GM08714 (cell line): ENCODE data around the gene PCSK4.
"Not testable (repeated sequence)": the region's sequence is repeated elsewhere in the genome, so short reads cannot be mapped to it uniquely, and the experiment has no call there.

ENCODE experiments used
- H3K4me3 ChIP-seq: fragments of 200-500 bp; sonication (Bioruptor generic); 2 replicates; pipeline ENCODE4 v1.5.1; 2014; ENCODE audit warnings: mild to moderate bottlenecking, low read length, inconsistent platforms
- ZNF274 ChIP-seq: IDR thresholded peaks from 2 replicates; pipeline ENCODE4 v1.6.1; 2012; ENCODE audit warnings: mild to moderate bottlenecking, low read depth, low read length

The PCSK4 gene

GRCh38 chr19:1490311-1491113 lies at the start of gene PCSK4:
Gene PCSK4, minus strand, starts transcription at chr19:1490350. Its CDS starts 4 bp downstream, at chr19:1490346.
- peak within 1 kb of the TSS; percentile 55; the same call in 1 of the 2 replicates for H3K4me3 ChIP-seq
- TF ChIP-seq ZNF274: no peak

DNA sequence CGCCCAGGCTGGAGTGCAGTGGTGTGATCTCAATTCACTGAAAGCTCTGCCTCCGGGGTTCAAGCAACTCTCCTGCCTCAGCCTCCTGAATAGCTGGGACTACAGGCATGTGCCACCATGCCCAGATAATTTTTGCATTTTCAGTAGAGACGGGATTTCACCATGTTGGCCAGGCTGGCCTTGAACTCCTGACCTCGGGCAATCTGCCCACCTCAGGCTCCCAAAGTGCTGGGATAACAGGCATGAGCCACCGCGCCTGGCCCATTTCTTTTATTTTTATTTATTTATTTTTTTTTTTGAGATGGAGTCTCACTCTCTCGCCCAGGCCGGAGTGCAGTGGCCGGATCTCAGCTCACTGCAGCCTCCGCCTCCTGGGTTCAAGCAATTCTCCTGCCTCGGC lies 49.6 kb upstream of the PCSK4 start:
- not testable (repeated sequence) for H3K4me3 ChIP-seq

DNA sequence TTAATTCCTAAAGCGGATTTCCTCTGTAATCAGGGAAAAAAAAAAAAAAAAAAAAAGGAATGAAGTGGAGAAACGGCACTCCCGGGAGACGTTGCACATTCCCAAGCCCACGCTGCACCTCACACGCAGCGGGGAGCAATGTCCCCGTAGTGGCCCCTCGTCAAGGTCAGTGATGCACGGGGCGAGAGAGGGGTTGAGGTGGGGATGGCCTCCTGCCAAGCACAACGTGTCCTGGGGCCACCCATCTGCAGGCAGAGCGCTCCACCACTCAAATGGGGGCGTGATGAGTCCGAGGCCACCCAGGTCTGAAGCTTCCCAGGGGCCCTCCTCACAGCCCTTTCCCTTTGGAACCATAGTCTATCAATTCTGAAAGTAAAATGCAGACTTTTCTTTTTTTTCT lies 48.8 kb upstream of the PCSK4 start:
- H3K4me3 ChIP-seq: no peak overlapping the region
- TF ChIP-seq ZNF274: no peak

- H3K4me3 ChIP-seq: not testable (repeated sequence)
These were observed 45.5 kb upstream of the PCSK4 start for GRCh38 chr19:1535699-1536098.

DNA sequence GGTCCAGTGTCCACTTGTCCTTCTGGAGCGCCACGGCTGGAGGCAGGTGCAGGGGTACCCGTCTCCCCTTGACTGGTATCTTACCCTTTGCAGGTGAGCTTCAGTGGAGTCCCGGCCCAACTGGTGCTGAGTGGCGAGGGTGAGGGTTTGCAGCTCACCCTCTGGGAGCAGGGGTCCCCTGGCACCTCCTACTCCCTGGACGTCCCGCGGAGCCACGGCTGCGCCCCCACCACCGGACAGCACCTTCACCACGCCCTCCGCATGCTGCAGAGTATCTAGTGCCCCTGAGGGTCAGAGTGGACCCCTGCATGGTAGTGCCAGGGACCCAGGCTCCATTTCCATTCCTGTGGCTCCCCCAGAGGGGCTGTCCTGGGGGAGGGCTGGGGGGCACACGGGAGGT lies 44.8 kb upstream of the PCSK4 start:
- TF ChIP-seq ZNF274: no peak
- H3K4me3 ChIP-seq: no peak overlapping the region

DNA sequence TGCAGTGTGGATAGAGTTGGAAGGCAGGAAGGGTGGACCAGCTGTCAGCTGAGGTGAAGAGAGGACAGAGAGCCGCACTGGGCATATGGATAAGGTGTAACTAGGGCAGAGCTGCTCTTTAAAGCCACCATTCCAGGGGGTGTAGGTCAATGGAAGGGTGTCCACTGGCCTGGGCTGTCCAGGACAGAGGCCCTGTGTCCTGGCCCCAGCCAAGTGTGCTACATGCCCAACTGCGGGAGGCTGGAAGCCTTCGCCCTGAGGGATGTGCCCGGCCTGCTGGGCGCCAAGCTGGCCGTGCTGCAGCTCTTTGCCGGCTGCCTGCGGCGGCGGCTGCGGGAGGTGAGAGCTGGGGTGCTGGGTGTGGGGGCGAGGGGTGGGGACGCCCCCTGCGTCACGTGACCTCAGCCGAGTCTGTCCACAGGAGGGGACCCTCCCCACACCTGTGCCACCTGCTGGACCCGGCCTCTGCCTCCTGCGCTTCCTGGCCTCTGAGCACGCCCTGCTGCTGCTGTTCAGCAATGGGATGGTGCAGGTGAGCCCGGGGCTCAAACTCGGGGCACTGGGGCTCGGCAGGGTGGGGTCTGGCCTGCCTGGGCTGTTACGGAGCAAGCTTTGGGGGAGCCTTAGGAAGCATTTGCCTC lies 43.5 kb upstream of the PCSK4 start:
- no peak for TF ChIP-seq ZNF274

DNA sequence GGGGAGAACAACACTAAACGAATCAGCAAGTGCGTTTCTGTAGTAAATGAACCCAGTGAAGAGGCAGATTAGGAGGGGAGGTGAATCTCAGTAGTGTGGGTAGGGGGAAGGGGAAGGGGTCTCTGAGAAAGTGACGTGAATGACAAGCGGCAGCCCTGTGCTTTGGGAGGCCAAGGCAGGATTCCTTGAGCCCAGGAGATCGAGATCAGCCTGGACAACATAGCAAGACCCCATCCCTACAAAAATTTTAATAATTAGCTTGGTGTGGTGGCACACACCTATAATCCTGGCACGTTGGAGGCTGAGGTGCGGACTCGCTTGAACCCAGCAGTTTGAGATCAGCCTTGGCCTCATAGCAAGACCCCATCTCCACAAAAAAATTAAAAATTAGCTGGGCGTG lies 41.9 kb upstream of the PCSK4 start:
- TF ChIP-seq ZNF274: no peak
- no peak overlapping the region for H3K4me3 ChIP-seq

More for the DNA sequence above, 43.5 kb upstream of the PCSK4 start:
- no peak overlapping the region for H3K4me3 ChIP-seq

DNA sequence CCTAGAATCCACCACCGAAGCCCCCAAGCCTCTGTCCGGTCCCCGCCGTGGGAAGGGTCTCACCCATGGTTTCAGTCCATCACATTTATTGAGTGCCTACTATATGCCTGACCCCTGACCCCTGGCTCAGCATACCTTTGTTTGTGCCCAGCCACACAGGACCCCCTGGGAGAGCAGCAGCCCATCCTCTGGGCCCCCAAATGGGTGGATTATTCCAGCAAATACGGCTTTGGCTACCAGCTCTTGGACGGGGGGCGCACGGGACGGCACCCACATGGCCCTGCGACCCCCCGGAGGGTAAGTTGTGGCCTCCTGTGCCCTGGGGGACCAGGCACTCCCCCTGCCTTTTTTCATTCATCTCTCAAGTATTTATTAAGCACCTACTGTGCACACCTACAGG lies 41.4 kb upstream of the PCSK4 start:
- no peak overlapping the region for H3K4me3 ChIP-seq
- TF ChIP-seq ZNF274: no peak

- not testable (repeated sequence) for H3K4me3 ChIP-seq
These were observed 40.7 kb upstream of the PCSK4 start for GRCh38 chr19:1530856-1531255.

DNA sequence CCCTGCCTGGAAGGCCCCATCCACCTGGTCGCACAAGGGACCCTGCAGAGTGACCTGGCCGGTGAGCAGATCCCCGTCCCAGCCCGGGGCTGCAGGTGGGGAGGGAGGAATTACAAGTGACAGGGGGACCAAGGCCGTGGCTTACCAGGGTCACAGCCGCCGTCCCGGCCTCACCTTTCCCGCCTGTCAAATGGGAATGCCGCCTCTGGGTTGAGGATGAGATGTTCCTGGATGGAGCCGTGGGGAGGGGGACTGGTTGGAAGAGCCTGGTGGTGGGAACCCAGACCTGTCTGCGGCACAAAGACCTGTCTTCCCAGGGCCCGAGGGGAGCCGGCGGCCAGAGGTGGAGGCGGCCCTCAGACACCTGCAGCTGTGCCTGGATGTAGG lies 39.3 kb upstream of the PCSK4 start:
- H3K4me3 ChIP-seq: no peak overlapping the region
- TF ChIP-seq ZNF274: no peak

DNA sequence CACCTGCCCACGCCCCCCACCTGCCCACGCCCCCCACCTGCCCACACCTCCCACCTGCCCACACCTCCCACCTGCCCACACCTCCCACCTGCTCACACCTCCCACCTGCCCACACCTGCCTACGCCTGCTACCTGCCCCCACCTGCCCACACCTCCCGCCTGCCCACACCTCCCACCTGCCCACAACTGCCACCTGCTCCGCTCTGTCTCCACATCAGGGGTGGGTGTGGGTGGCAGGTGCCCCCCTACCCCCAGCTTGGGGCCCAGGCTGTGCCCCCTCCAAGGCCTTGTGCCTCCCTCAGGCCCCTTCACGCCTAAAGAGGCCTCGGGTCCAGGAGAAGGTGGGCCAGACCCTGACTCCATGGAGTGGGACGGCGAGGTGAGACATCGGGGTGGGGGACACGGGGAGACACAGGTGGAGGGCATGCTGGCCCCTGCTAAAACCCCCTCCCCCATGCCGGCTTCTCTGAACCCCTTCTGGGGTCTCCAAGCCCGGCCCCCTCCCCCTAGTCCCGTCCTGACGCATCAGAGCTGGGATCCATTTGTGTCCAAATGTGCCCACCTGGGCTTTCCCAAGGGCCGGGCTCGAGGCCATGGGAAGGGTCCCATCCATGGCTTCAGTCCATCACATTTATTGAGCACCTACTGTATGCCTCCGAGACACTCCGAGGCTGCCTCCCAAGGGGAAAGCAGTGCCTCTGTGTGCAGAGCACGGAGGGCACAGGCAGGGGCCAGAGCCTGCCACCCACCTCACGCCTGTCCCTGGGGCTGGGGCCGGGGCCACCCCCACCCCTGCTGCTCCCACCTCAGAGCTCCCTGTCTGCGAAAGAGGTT lies 38.7 kb upstream of the PCSK4 start:
- no peak for TF ChIP-seq ZNF274
- no peak overlapping the region for H3K4me3 ChIP-seq

- H3K4me3 ChIP-seq: no peak overlapping the region
- TF ChIP-seq ZNF274: no peak
These were observed 37.6 kb upstream of the PCSK4 start for GRCh38 chr19:1527650-1528309.

- no peak overlapping the region for H3K4me3 ChIP-seq
These were observed 37.0 kb upstream of the PCSK4 start for GRCh38 chr19:1526979-1527649.

More at GRCh38 chr19:1526979-1527649, 37.0 kb upstream of the PCSK4 start:
- TF ChIP-seq ZNF274: no peak
